Uterus (tissue), 4 donors: Measurements from ENCODE around the gene WNT5B. TPM values are rescaled to one million over a fixed set of nuclear protein-coding genes. Genes with fewer than 3 reads are reported as not detected.

Source experiments
- DNase-seq, 2 donors: peaks; one replicate each; pipeline ENCODE4 v3.0.0-alpha.2; 2019 to 2020
- H3K27ac ChIP-seq, 2 donors: fragments of 200-600 bp; sonication (generic); 1 replicate in 1 of 2; 2 replicates in 1 of 2; pipeline ENCODE4 v1.5.1; 2016 to 2018
- H3K27me3 ChIP-seq, 2 donors: fragments of 200-600 bp; sonication (generic); one replicate each; pipeline ENCODE4 v1.5.1; 2018 to 2019; ENCODE audit warnings: control low read depth in 1 of 2
- H3K36me3 ChIP-seq, 2 donors: fragments of 200-600 bp; sonication (generic); one replicate each; pipeline ENCODE4 v1.5.1; 2019; ENCODE audit warnings: control low read depth in 1 of 2
- H3K4me1 ChIP-seq, 2 donors: fragments of 200-600 bp; sonication (generic); one replicate each; pipeline ENCODE4 v1.5.1; 2018 to 2019; ENCODE audit warnings: control low read depth in 1 of 2
- H3K4me3 ChIP-seq, 2 donors: fragments of 200-600 bp; sonication (generic); 1 replicate in 1 of 2; 2 replicates in 1 of 2; pipeline ENCODE4 v1.5.1; 2018 to 2019; ENCODE audit warnings: mild to moderate bottlenecking in 1 of 2
- H3K9me3 ChIP-seq, 2 donors: fragments of 200-600 bp; sonication (generic); one replicate each; pipeline ENCODE4 v1.5.1; 2019; ENCODE audit warnings: control low read depth in 1 of 2
- CTCF ChIP-seq, 4 experiments: fragments of 200-600 bp in 2 of 4; fragments of 450-650 bp in 2 of 4; sonication (generic) in 2 of 4; IDR thresholded peaks; one replicate each; pipeline ENCODE4 v1.5.1; 2016 to 2019; ENCODE audit warnings: antibody characterized with exemption in 4 of 4, mild to moderate bottlenecking in 2 of 4, moderate library complexity in 1 of 4
- POLR2A ChIP-seq, 2 donors: fragments of 450-650 bp; IDR thresholded peaks; one replicate each; pipeline ENCODE4 v1.6.1; 2016; ENCODE audit warnings: antibody characterized with exemption in 2 of 2, mild to moderate bottlenecking in 1 of 2, moderate library complexity in 1 of 2
- intact Hi-C: fragments of 100-400 bp; cut with DNase I; formaldehyde crosslinking; loops from one replicate; pipeline ENCODE4 v1.15.1; 2023; ENCODE audit warnings: low total_unique reads
- total RNA-seq, 4 donors: library from RNA; depleted of rRNA in 3 of 4; stranded (reverse); fragments of >200 nt in 3 of 4; gene quantifications; one replicate each; pipeline versions ENCODE4 v1.1.0 to v1.2.4, GENCODE V29; 2014 to 2023
- donor health status: DM: yes; HTN: yes; CAD: no.

WNT5B gene
- total RNA-seq, 4 donors from 2014 or later: 5.9 to 20.9 (median 7.2) TPM; not detected in 1

- Histone ChIP-seq H3K27ac (no peak overlapping the region), H3K27me3 (no peaks in the 10 kb centered on the region), H3K9me3 (no peaks in the 10 kb centered on the region), H3K4me1 (no peaks in the 10 kb centered on the region), H3K4me3 (no peak overlapping the region), H3K36me3 (no peaks in the 10 kb centered on the region)
- TF ChIP-seq POLR2A (IDR thresholded peaks at IDR 0.05) (no peak), CTCF (IDR thresholded peaks at IDR 0.05) (no peak)
- no peak for DNase-seq
- intact Hi-C loops: no loop called here
Observed at GRCh38 chr12:1643905-1644533, 15.0 kb downstream of the WNT5B start.

- Histone ChIP-seq H3K27ac (no peak overlapping the region), H3K36me3 (no peaks in the 10 kb centered on the region), H3K9me3 (no peaks in the 10 kb centered on the region), H3K4me3 (no peak overlapping the region), H3K27me3 (no peaks in the 10 kb centered on the region), H3K4me1 (no peaks in the 10 kb centered on the region)
- peak; percentile 71 to 82 for DNase-seq
- intact Hi-C loops: no loop called here
- TF ChIP-seq POLR2A (IDR thresholded peaks at IDR 0.05) (no peak), CTCF (IDR thresholded peaks at IDR 0.05) (no peak)
Observed at GRCh38 chr12:1644534-1645438, 15.8 kb downstream of the WNT5B start.

GRCh38 chr12:1645819-1646218 is 16.8 kb downstream of the WNT5B start:
- intact Hi-C loops: no loop called here
- Histone ChIP-seq H3K4me3 (no peak overlapping the region), H3K27ac (no peak overlapping the region), H3K27me3 (no peaks in the 10 kb centered on the region), H3K36me3 (no peaks in the 10 kb centered on the region), H3K4me1 (no peaks in the 10 kb centered on the region), H3K9me3 (no peaks in the 10 kb centered on the region)
- TF ChIP-seq CTCF (IDR thresholded peaks at IDR 0.05) (no peak), POLR2A (IDR thresholded peaks at IDR 0.05) (no peak)
- DNase-seq: no peak

GRCh38 chr12:1646569-1647284 is 17.7 kb downstream of the WNT5B start:
- intact Hi-C loops: no loop called here

More at GRCh38 chr12:1646569-1647284, 17.7 kb downstream of the WNT5B start:
- no peaks in the 10 kb centered on the region for H3K4me1 ChIP-seq
- H3K27me3 ChIP-seq: no peaks in the 10 kb centered on the region
- H3K36me3 ChIP-seq: no peaks in the 10 kb centered on the region
- no peaks in the 10 kb centered on the region for H3K9me3 ChIP-seq
- DNase-seq: no peak
- no peak overlapping the region for H3K27ac ChIP-seq
- TF ChIP-seq POLR2A (IDR thresholded peaks at IDR 0.05) (no peak), CTCF (IDR thresholded peaks at IDR 0.05) (no peak)
- H3K4me3 ChIP-seq: no peak overlapping the region
